Sigmoid colon (tissue), 4 donors: Measurements from ENCODE around the gene MKI67.

Source experiments
- CTCF ChIP-seq, 4 experiments: fragments of 450-650 bp in 3 of 4; fragments of 200-600 bp in 1 of 4; IDR thresholded peaks; one replicate each; pipeline ENCODE4 v1.5.1; 2016 to 2019; ENCODE audit warnings: antibody characterized with exemption in 4 of 4, mild to moderate bottlenecking in 3 of 4, moderate library complexity in 2 of 4
- EP300 ChIP-seq, 4 donors: sonication (generic); formaldehyde crosslinking; IDR thresholded peaks; one replicate each; pipeline ENCODE4 v1.6.1; 2017; ENCODE audit warnings: antibody characterized with exemption in 4 of 4

- no peak for TF ChIP-seq EP300 (IDR thresholded peaks at IDR 0.05)
- TF ChIP-seq CTCF (IDR thresholded peaks at IDR 0.05), result no peak
These were observed 37.5 kb upstream of the MKI67 start for GRCh38 chr10:128163701-128164100.
